Astrocyte of the cerebellum (primary cell): Measurements from ENCODE around the gene B3GALT6.
"Not testable (repeated sequence)": the region's sequence is repeated elsewhere in the genome, so short reads cannot be mapped to it uniquely, and the experiment has no call there.

ENCODE experiments used
- DNase-seq: peaks from one replicate; pipeline ENCODE4 v3.0.0-alpha.2; 2011; ENCODE audit warnings: low read depth
- H3K4me3 ChIP-seq: 2 replicates; pipeline ENCODE4 v1.5.1; 2011; ENCODE audit warnings: mild to moderate bottlenecking, low read depth, low read length, moderate library complexity
- in situ Hi-C: cut with HindIII; loops from 2 replicates; pipeline ENCODE4 v1.10.0; 2017; ENCODE audit warnings: low sequenced_read_pairs
- TF ChIP-seq, protein P1 (sequence below): IDR thresholded peaks from 2 replicates; pipeline ENCODE4 v1.5.1; 2012; ENCODE audit warnings: low read length, low read depth, moderate library complexity, mild to moderate bottlenecking; ENCODE audit errors: missing control alignments

B3GALT6 gene

DNA sequence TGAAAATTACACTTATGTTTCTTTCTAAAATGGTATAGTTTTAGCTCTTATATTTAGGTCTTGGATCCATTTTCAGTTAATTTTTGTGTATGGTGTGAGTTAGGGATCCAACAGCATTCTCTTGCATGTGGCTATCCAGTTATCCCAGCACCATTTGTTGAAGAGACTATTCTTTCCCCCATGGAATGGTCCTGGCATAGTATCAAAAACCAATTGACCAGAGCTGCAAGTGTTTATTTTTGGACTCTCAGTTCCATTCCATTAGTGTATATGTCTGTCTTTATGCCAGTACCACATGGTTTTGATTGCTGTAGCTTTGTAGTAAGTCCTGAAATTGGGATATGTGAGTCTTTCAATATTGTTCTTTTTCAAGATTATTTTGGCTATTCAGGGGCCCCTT, 44.1 kb upstream of the B3GALT6 start:
- in situ Hi-C loops, result no loop called here
- TF ChIP-seq, protein P1, sequence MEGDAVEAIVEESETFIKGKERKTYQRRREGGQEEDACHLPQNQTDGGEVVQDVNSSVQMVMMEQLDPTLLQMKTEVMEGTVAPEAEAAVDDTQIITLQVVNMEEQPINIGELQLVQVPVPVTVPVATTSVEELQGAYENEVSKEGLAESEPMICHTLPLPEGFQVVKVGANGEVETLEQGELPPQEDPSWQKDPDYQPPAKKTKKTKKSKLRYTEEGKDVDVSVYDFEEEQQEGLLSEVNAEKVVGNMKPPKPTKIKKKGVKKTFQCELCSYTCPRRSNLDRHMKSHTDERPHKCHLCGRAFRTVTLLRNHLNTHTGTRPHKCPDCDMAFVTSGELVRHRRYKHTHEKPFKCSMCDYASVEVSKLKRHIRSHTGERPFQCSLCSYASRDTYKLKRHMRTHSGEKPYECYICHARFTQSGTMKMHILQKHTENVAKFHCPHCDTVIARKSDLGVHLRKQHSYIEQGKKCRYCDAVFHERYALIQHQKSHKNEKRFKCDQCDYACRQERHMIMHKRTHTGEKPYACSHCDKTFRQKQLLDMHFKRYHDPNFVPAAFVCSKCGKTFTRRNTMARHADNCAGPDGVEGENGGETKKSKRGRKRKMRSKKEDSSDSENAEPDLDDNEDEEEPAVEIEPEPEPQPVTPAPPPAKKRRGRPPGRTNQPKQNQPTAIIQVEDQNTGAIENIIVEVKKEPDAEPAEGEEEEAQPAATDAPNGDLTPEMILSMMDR, result no peak
- no peak overlapping the region for H3K4me3 ChIP-seq
- DNase-seq, result no peak

- in situ Hi-C loops, result no loop called here
- TF ChIP-seq, protein P1, result no peak
- DNase-seq, result no peak
Observed at GRCh38 chr1:1189111-1189510, 42.9 kb upstream of the B3GALT6 start.

DNA sequence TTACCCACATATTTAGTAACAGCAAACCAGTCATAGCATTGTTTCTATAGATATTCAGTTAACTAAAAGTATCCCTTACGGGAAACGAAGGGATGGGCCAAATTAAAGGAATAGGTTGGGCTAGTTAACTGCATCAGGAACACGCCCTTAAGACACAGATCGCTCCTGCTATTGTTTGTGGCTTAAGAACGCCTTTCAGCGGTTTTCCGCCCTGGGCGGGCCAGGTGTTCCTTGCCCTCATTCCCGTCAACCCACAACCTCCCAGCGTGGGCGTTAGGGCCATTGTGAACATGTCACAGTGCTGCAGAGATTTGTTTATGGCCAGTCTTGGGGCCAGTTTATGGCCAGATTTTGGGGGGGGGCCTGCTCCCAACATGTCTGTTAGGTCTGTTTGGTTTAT, 40.3 kb upstream of the B3GALT6 start:
- TF ChIP-seq, protein P1, result no peak
- in situ Hi-C loops, result no loop called here
- H3K4me3 ChIP-seq, result no peak overlapping the region
- DNase-seq, result no peak

More at GRCh38 chr1:1189111-1189510, 42.9 kb upstream of the B3GALT6 start:
- H3K4me3 ChIP-seq, result no peak overlapping the region

DNA sequence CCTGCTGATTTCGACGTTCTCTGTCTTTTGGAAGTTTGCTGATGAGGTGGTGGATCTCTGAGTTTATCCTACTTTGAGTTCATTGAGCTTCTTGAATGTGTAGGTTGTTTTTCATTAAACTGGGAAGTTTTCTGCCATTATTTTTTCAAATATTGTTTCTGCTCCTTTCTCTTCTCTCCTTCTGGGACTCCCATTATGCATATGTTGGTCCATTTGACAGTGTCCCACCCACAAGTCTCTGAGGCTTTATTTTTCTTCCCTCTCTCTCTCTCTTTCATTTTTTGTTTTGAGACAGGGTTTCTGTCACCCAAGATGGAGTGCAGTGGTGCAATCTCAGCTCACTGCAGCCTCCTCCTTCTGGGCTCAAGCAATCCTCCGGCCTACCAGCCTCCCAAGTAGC, 37.3 kb upstream of the B3GALT6 start:
- in situ Hi-C loops, result no loop called here
- H3K4me3 ChIP-seq, result no peak overlapping the region
- TF ChIP-seq, protein P1, result no peak
- no peak for DNase-seq

DNA sequence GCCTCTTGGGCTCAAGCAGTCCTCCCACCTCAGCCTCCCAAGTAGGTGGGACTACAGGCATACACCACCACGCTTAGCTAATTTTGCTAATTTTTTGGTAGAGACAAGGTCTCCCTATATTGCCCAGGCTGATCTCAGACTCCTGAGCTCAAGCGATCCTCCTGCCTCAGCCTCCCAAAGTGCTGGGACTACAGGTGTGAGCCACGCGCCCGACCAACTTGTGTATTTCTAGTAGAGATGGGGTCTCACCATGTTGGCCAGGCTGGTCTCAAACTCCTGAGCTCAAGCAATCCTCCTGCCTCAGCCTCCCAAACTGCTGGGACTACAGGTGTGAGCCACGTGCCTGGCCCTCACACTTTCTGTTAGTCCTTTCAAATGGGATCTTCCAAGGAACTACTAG, 36.3 kb upstream of the B3GALT6 start:
- DNase-seq, in situ Hi-C loops, H3K4me3 ChIP-seq: not testable (repeated sequence)

- TF ChIP-seq, protein P1, result no peak
- in situ Hi-C loops, result no loop called here
- DNase-seq, result no peak
- no peak overlapping the region for H3K4me3 ChIP-seq
Observed at GRCh38 chr1:1196431-1197187, 35.4 kb upstream of the B3GALT6 start.

DNA sequence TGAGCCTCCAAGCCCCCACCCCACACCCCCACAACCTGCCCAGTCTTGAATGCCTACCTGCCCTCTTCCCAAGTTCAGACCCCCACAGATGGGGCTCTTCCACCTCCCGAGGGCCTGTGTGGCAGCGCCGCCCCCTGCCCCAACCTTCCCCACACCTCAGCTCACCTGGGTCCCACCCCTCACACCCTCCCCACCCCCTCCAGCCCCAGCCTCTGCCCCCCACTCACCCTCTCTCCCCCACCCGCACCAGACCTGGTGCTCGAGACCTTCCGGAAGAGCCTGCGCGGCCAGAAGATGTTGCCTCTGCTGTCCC, 34.9 kb upstream of the B3GALT6 start:
- no peak overlapping the region for H3K4me3 ChIP-seq
- TF ChIP-seq, protein P1, result no peak
- no peak for DNase-seq
- in situ Hi-C loops, result no loop called here
